Caco-2 (cell line): ENCODE data around the gene ANAPC1. TPM values are rescaled to one million over a fixed set of nuclear protein-coding genes. Genes with fewer than 3 reads are reported as not detected.
"Not testable (repeated sequence)": the region's sequence is repeated elsewhere in the genome, so short reads cannot be mapped to it uniquely, and the experiment has no call there.

Experiments used
- BruUV-seq: library from RNA; stranded (reverse); fragments of 400-500 nt; replicated peaks from 2 replicates; lab custom pipeline; 2021; lab: Mats Ljungman, UMichigan
- CTCF ChIA-PET: fragments of 300-600 bp; sonication (Branson Sonifier 250); formaldehyde crosslinking; loops from one replicate; lab custom pipeline; 2022; ENCODE audit warnings: antibody characterized with exemption; lab: Charles Lee
- POLR2A ChIA-PET: fragments of 300-600 bp; sonication (Branson Sonifier 250); formaldehyde crosslinking; loops from one replicate; lab custom pipeline; 2022; ENCODE audit warnings: antibody characterized with exemption; lab: Charles Lee
- DNase-seq, 2 experiments: peaks; one replicate each; pipeline versions ENCODE4 v3.0.0 to v3.0.0-alpha.2; 2020 to 2022
- H3K27me3 ChIP-seq: replicated peaks from 2 replicates; pipeline ENCODE4 v1.6.0; 2011; ENCODE audit warnings: low read length; ENCODE audit not compliant: control insufficient read depth, insufficient read depth
- H3K36me3 ChIP-seq: 2 replicates; pipeline ENCODE4 v1.5.1; 2011; ENCODE audit warnings: low read length; ENCODE audit not compliant: control insufficient read depth, insufficient read depth
- H3K4me1 ChIP-seq: fragments of 250-450 bp; sonication (Bioruptor Pico); 2 replicates; pipeline ENCODE4 v1.5.1; 2020; ENCODE audit warnings: mild to moderate bottlenecking
- H3K4me3 ChIP-seq: 2 replicates; pipeline ENCODE4 v1.5.1; 2011; ENCODE audit warnings: low read depth, mild to moderate bottlenecking, control low read depth, low read length
- H3K9me3 ChIP-seq: fragments of 250-450 bp; sonication (Bioruptor Pico); 2 replicates; pipeline ENCODE4 v1.5.1; 2020; ENCODE audit warnings: mild to moderate bottlenecking, moderate library complexity
- H3K27ac Mint-ChIP-seq: one replicate; pipeline ENCODE4 v1.8.0; 2022; ENCODE audit warnings: mixed read lengths; ENCODE audit not compliant: unreplicated experiment
- H3K27me3 Mint-ChIP-seq: one replicate; pipeline ENCODE4 v1.8.0; 2022; ENCODE audit warnings: mixed read lengths; ENCODE audit not compliant: insufficient read depth, unreplicated experiment
- H3K36me3 Mint-ChIP-seq: one replicate; pipeline ENCODE4 v1.8.0; 2022; ENCODE audit warnings: mild to moderate bottlenecking, mixed read lengths; ENCODE audit not compliant: insufficient read depth, unreplicated experiment
- H3K4me1 Mint-ChIP-seq: one replicate; pipeline ENCODE4 v1.8.0; 2022; ENCODE audit warnings: low read depth, mixed read lengths; ENCODE audit not compliant: unreplicated experiment
- H3K4me3 Mint-ChIP-seq: one replicate; pipeline ENCODE4 v1.8.0; 2022; ENCODE audit warnings: mild to moderate bottlenecking, moderate library complexity, mixed read lengths; ENCODE audit not compliant: unreplicated experiment
- H3K9me3 Mint-ChIP-seq: one replicate; pipeline ENCODE4 v1.8.0; 2022; ENCODE audit warnings: mixed read lengths; ENCODE audit not compliant: unreplicated experiment
- intact Hi-C: fragments of 100-400 bp; cut with micrococcal nuclease; formaldehyde crosslinking; loops from one replicate; pipeline ENCODE4 v1.10.0; 2022; ENCODE audit not compliant: unreplicated experiment
- total RNA-seq: library from RNA; stranded (reverse); gene quantifications from 2 replicates; pipeline ENCODE4 v1.2.3, GENCODE V29; 2022
- TF ChIP-seq, protein P1 (sequence below), 2 experiments: fragments of 200-600 bp in 1 of 2; IDR thresholded peaks; 1 replicate in 1 of 2; 2 replicates in 1 of 2; pipeline versions ENCODE4 v1.5.1 to v1.8.0; 2011 to 2022; ENCODE audit warnings: antibody characterized with exemption in 1 of 2, control low read depth in 1 of 2, inconsistent platforms in 1 of 2, low read depth in 1 of 2, low read length in 1 of 2, mild to moderate bottlenecking in 1 of 2, moderate library complexity in 1 of 2; ENCODE audit not compliant: insufficient read depth in 1 of 2, severe bottlenecking in 1 of 2, unreplicated experiment in 1 of 2

ANAPC1 gene
- total RNA-seq, 1 experiment from 2014 or later, result 97.2 TPM

GRCh38 chr2:111852544-111852943, 31.4 kb downstream of the ANAPC1 start:
- H3K9me3 Mint-ChIP-seq, H3K4me1 Mint-ChIP-seq, H3K27me3 ChIP-seq, H3K36me3 ChIP-seq, CTCF ChIA-PET, H3K27me3 Mint-ChIP-seq, H3K4me3 Mint-ChIP-seq, intact Hi-C loops, H3K4me1 ChIP-seq, POLR2A ChIA-PET, H3K4me3 ChIP-seq, H3K9me3 ChIP-seq, DNase-seq, H3K27ac Mint-ChIP-seq, BruUV-seq: not testable (repeated sequence)
- peaks cover 79% of the 10 kb centered on the region for H3K36me3 Mint-ChIP-seq

- H3K36me3 Mint-ChIP-seq, result peaks cover 74% of the 10 kb centered on the region
- POLR2A ChIA-PET, H3K9me3 Mint-ChIP-seq, H3K9me3 ChIP-seq, intact Hi-C loops, H3K36me3 ChIP-seq, H3K4me3 ChIP-seq, CTCF ChIA-PET, H3K4me3 Mint-ChIP-seq, H3K4me1 Mint-ChIP-seq, BruUV-seq, H3K27me3 ChIP-seq, H3K27me3 Mint-ChIP-seq, H3K27ac Mint-ChIP-seq, H3K4me1 ChIP-seq: not testable (repeated sequence)
- DNase-seq, result peak; percentile 40 to 49
- TF ChIP-seq, protein P1, sequence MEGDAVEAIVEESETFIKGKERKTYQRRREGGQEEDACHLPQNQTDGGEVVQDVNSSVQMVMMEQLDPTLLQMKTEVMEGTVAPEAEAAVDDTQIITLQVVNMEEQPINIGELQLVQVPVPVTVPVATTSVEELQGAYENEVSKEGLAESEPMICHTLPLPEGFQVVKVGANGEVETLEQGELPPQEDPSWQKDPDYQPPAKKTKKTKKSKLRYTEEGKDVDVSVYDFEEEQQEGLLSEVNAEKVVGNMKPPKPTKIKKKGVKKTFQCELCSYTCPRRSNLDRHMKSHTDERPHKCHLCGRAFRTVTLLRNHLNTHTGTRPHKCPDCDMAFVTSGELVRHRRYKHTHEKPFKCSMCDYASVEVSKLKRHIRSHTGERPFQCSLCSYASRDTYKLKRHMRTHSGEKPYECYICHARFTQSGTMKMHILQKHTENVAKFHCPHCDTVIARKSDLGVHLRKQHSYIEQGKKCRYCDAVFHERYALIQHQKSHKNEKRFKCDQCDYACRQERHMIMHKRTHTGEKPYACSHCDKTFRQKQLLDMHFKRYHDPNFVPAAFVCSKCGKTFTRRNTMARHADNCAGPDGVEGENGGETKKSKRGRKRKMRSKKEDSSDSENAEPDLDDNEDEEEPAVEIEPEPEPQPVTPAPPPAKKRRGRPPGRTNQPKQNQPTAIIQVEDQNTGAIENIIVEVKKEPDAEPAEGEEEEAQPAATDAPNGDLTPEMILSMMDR (IDR thresholded peaks at IDR 0.05; ENCODE audit: insufficient read depth in 1 of 2, low read depth in 1 of 2, low read length in 1 of 2, severe bottlenecking in 1 of 2, unreplicated experiment in 1 of 2), result peak; percentile 44 to 45
Observed at GRCh38 chr2:111850646-111851045, 33.3 kb downstream of the ANAPC1 start.

GRCh38 chr2:111839625-111840282, 44.2 kb downstream of the ANAPC1 start:
- H3K4me1 ChIP-seq, H3K4me3 ChIP-seq, CTCF ChIA-PET, BruUV-seq, H3K4me3 Mint-ChIP-seq, H3K4me1 Mint-ChIP-seq, DNase-seq, H3K27me3 Mint-ChIP-seq, H3K9me3 ChIP-seq, H3K27ac Mint-ChIP-seq, H3K36me3 ChIP-seq, H3K27me3 ChIP-seq, H3K9me3 Mint-ChIP-seq, POLR2A ChIA-PET, intact Hi-C loops: not testable (repeated sequence)
- H3K36me3 Mint-ChIP-seq, result peaks cover 43% of the 10 kb centered on the region

DNA sequence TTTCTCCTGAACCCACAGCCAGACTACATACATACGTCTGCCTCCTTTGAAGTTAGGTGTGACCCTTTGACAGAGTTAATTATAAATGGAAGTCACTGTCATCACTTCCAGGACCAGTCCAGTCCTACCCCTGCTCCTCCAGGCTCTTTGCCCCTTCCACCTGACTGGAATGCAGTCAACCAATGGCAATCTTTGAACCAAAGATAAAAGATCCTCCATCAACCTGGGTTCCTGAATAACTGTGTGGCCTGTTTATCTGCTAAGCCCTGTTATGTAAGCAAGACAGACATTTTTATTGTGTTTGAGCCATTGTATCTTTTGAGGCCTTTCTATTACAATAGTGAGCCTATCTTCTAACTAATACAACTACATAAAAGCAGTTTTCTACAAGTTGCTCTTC, 45.0 kb downstream of the ANAPC1 start:
- H3K27me3 ChIP-seq, H3K4me3 Mint-ChIP-seq, BruUV-seq, CTCF ChIA-PET, H3K4me1 ChIP-seq, H3K9me3 ChIP-seq, H3K9me3 Mint-ChIP-seq, H3K36me3 ChIP-seq, POLR2A ChIA-PET, H3K27ac Mint-ChIP-seq, H3K27me3 Mint-ChIP-seq, H3K4me1 Mint-ChIP-seq, intact Hi-C loops, H3K4me3 ChIP-seq: not testable (repeated sequence)
- peaks cover 49% of the 10 kb centered on the region for H3K36me3 Mint-ChIP-seq
- peak; percentile 60 to 69 for DNase-seq

- CTCF ChIA-PET, result not testable (repeated sequence)
Observed at GRCh38 chr2:111834221-111834620, 49.8 kb downstream of the ANAPC1 start.

GRCh38 chr2:111830479-111830878, 53.5 kb downstream of the ANAPC1 start:
- H3K36me3 ChIP-seq, result not testable (repeated sequence)

More at GRCh38 chr2:111834221-111834620, 49.8 kb downstream of the ANAPC1 start:
- DNase-seq, H3K4me3 ChIP-seq, H3K36me3 ChIP-seq, H3K27me3 ChIP-seq, H3K27me3 Mint-ChIP-seq, H3K9me3 Mint-ChIP-seq, H3K4me1 Mint-ChIP-seq, H3K9me3 ChIP-seq, H3K4me3 Mint-ChIP-seq, intact Hi-C loops, POLR2A ChIA-PET, H3K27ac Mint-ChIP-seq, BruUV-seq, H3K4me1 ChIP-seq: not testable (repeated sequence)
- peaks cover 54% of the 10 kb centered on the region for H3K36me3 Mint-ChIP-seq

More at GRCh38 chr2:111830479-111830878, 53.5 kb downstream of the ANAPC1 start:
- H3K27me3 Mint-ChIP-seq, H3K27me3 ChIP-seq, H3K9me3 ChIP-seq, H3K4me3 Mint-ChIP-seq, DNase-seq, H3K4me3 ChIP-seq, H3K9me3 Mint-ChIP-seq, BruUV-seq, CTCF ChIA-PET, intact Hi-C loops, H3K27ac Mint-ChIP-seq, H3K4me1 Mint-ChIP-seq, POLR2A ChIA-PET, H3K4me1 ChIP-seq: not testable (repeated sequence)
- H3K36me3 Mint-ChIP-seq, result peaks cover 61% of the 10 kb centered on the region
